H1 (cell line): ENCODE results near the gene NFIA. TPM values are rescaled to one million over a fixed set of nuclear protein-coding genes. Genes with fewer than 3 reads are reported as not detected.

Experiments used
- CTCF ChIA-PET: fragments of 300-600 bp; sonication (Branson Sonifier 250); formaldehyde crosslinking; loops from one replicate; lab custom pipeline; 2021; ENCODE audit not compliant: partially characterized antibody; lab: Charles Lee
- POLR2A ChIA-PET: fragments of 300-600 bp; sonication (Branson Sonifier 250); formaldehyde crosslinking; loops from one replicate; lab custom pipeline; 2021; ENCODE audit warnings: inconsistent platforms; ENCODE audit not compliant: partially characterized antibody; lab: Charles Lee
- DNase-seq, 2 experiments: peaks; one replicate each; pipeline versions ENCODE4 v3.0.0 to v3.0.0-alpha.2; 2010 to 2022; ENCODE audit warnings: low spot score in 2 of 2, low read depth in 1 of 2, mixed read lengths in 1 of 2
- FAIRE-seq: peaks from 2 replicates; lab custom pipeline; 2011; peaks lifted over from hg19 to GRCh38; lab: Jason Lieb, UNC
- H2AFZ ChIP-seq: 2 replicates; pipeline ENCODE4 v1.8.1; 2012; ENCODE audit warnings: low read length, inconsistent platforms
- H2AK5ac ChIP-seq: 2 replicates; pipeline ENCODE4 v1.6.1; 2013; ENCODE audit warnings: low read depth, low read length
- H2BK120ac ChIP-seq: replicated peaks from 2 replicates; pipeline ENCODE3; 2013; ENCODE audit warnings: low read depth, low read length, inconsistent platforms
- H2BK12ac ChIP-seq: 2 replicates; pipeline ENCODE4 v1.6.1; 2013; ENCODE audit warnings: low read depth, low read length
- H2BK15ac ChIP-seq: 2 replicates; pipeline ENCODE4 v1.6.1; 2013; ENCODE audit warnings: low read length
- H2BK20ac ChIP-seq: 2 replicates; pipeline ENCODE4 v1.6.1; 2013; ENCODE audit warnings: low read length
- H2BK5ac ChIP-seq: 2 replicates; pipeline ENCODE4 v1.6.1; 2013; ENCODE audit warnings: low read depth, low read length
- H3K14ac ChIP-seq: 2 replicates; pipeline ENCODE4 v1.6.1; 2013; ENCODE audit warnings: inconsistent platforms; ENCODE audit not compliant: insufficient read length
- H3K18ac ChIP-seq: 2 replicates; pipeline ENCODE4 v1.6.1; 2013; ENCODE audit warnings: low read length; ENCODE audit errors: extremely low read depth
- H3K23ac ChIP-seq: 2 replicates; pipeline ENCODE4 v1.6.1; 2013; ENCODE audit warnings: inconsistent platforms; ENCODE audit not compliant: insufficient read length
- H3K23me2 ChIP-seq: 2 replicates; pipeline ENCODE4 v1.6.1; 2013; ENCODE audit warnings: low read depth, low read length
- H3K27ac ChIP-seq: 2 replicates; pipeline ENCODE4 v1.6.1; 2011; ENCODE audit warnings: low read depth, low read length, inconsistent platforms
- H3K27me3 ChIP-seq, 4 experiments: replicated peaks in 1 of 4; 1 replicate in 1 of 4; 2 replicates in 3 of 4; pipeline versions ENCODE4 v1.6.1 to v1.8.1; 2011 to 2013; ENCODE audit warnings: low read length in 3 of 4, mild to moderate bottlenecking in 3 of 4, inconsistent platforms in 2 of 4, mixed read lengths in 2 of 4, moderate library complexity in 1 of 4; ENCODE audit not compliant: control insufficient read depth in 3 of 4, insufficient read depth in 3 of 4; ENCODE audit errors: extremely low read depth in 1 of 4
- H3K36me3 ChIP-seq, 4 experiments: 2 replicates each; pipeline versions ENCODE4 v1.6.1 to v1.8.1; 2011 to 2013; ENCODE audit warnings: mild to moderate bottlenecking in 4 of 4, low read length in 3 of 4, moderate library complexity in 2 of 4, control low read depth in 1 of 4, inconsistent platforms in 1 of 4; ENCODE audit not compliant: insufficient read depth in 4 of 4, control insufficient read depth in 2 of 4
- H3K4ac ChIP-seq: replicated peaks from 2 replicates; pipeline ENCODE3; 2013; ENCODE audit warnings: low read length, low read depth, mixed read lengths, inconsistent platforms; ENCODE audit not compliant: insufficient read length
- H3K4me1 ChIP-seq, 4 experiments: replicated peaks in 1 of 4; 1 replicate in 1 of 4; 2 replicates in 3 of 4; pipeline versions ENCODE4 v1.6.1 to v1.8.1; 2011 to 2013; ENCODE audit warnings: low read length in 3 of 4, inconsistent platforms in 2 of 4, mixed read lengths in 1 of 4; ENCODE audit not compliant: insufficient read depth in 4 of 4, control insufficient read depth in 3 of 4
- H3K4me2 ChIP-seq, 2 experiments: 2 replicates each; pipeline versions ENCODE4 v1.6.1 to v1.8.1; 2011 to 2013; ENCODE audit warnings: low read depth in 2 of 2, low read length in 2 of 2, control low read depth in 1 of 2, inconsistent platforms in 1 of 2, mild to moderate bottlenecking in 1 of 2; ENCODE audit not compliant: insufficient read depth in 1 of 2
- H3K4me3 ChIP-seq, 4 experiments: fragments of 200-600, 300-600 bp in 1 of 4; sonication (generic), shearing (Covaris generic), sonication (Bioruptor Twin) in 1 of 4; 2 replicates each; pipeline versions ENCODE4 v1.5.1 to v1.8.1; 2011 to 2016; ENCODE audit warnings: low read length in 4 of 4, low read depth in 3 of 4, control low read depth in 2 of 4, inconsistent platforms in 2 of 4, mild to moderate bottlenecking in 2 of 4, mixed read lengths in 1 of 4, moderate library complexity in 1 of 4; ENCODE audit not compliant: insufficient read depth in 2 of 4; ENCODE audit errors: extremely low read depth in 1 of 4
- H3K56ac ChIP-seq: replicated peaks from 2 replicates; pipeline ENCODE3; 2013; ENCODE audit warnings: low read depth, mild to moderate bottlenecking, mixed read lengths, low read length, inconsistent platforms; ENCODE audit not compliant: insufficient read length
- H3K79me1 ChIP-seq: 2 replicates; pipeline ENCODE4 v1.6.1; 2013; ENCODE audit warnings: low read depth, low read length, control low read depth
- H3K79me2 ChIP-seq, 2 experiments: 2 replicates each; pipeline versions ENCODE4 v1.6.1 to v1.8.1; 2012 to 2013; ENCODE audit warnings: low read length in 2 of 2, mild to moderate bottlenecking in 2 of 2, inconsistent platforms in 1 of 2; ENCODE audit not compliant: insufficient read depth in 2 of 2, control insufficient read depth in 1 of 2
- H3K9ac ChIP-seq, 4 experiments: replicated peaks in 1 of 4; 1 replicate in 1 of 4; 2 replicates in 3 of 4; pipeline versions ENCODE4 v1.6.1 to v1.8.1; 2011 to 2013; ENCODE audit warnings: low read depth in 3 of 4, low read length in 3 of 4, control low read depth in 2 of 4, mild to moderate bottlenecking in 2 of 4, moderate library complexity in 2 of 4, inconsistent platforms in 1 of 4; ENCODE audit errors: extremely low read depth in 1 of 4
- H3K9me3 ChIP-seq, 2 experiments: 2 replicates each; pipeline versions ENCODE4 v1.6.1 to v1.8.1; 2012 to 2013; ENCODE audit warnings: mild to moderate bottlenecking in 2 of 2, moderate library complexity in 2 of 2, control low read depth in 1 of 2, inconsistent platforms in 1 of 2, low read depth in 1 of 2, low read length in 1 of 2, mixed read lengths in 1 of 2; ENCODE audit not compliant: insufficient read depth in 2 of 2
- H4K20me1 ChIP-seq, 2 experiments: replicated peaks in 1 of 2; 2 replicates each; pipeline versions ENCODE3 to v1.8.1; 2011 to 2013; ENCODE audit warnings: inconsistent platforms in 2 of 2, low read length in 2 of 2, mild to moderate bottlenecking in 1 of 2; ENCODE audit not compliant: insufficient read depth in 2 of 2, control insufficient read depth in 1 of 2
- H4K5ac ChIP-seq: 2 replicates; pipeline ENCODE4 v1.6.1; 2013; ENCODE audit warnings: low read length, low read depth, mixed read lengths, inconsistent platforms; ENCODE audit not compliant: insufficient read length
- H4K8ac ChIP-seq: 2 replicates; pipeline ENCODE4 v1.8.0; 2013; ENCODE audit warnings: mild to moderate bottlenecking, moderate library complexity, low read length, inconsistent platforms; ENCODE audit not compliant: insufficient read depth; ENCODE audit errors: extremely low read depth
- H4K91ac ChIP-seq: replicated peaks from 2 replicates; pipeline ENCODE3; 2013; ENCODE audit warnings: low read length, mixed read lengths, inconsistent platforms; ENCODE audit not compliant: insufficient read length
- BACH1 ChIP-seq: IDR thresholded peaks from 2 replicates; pipeline ENCODE4 v1.6.1; 2012; ENCODE audit warnings: low read length, improper control_type of control experiment
- CBX5 ChIP-seq: fragments of 300-800, 300-1000 bp; sonication (generic); IDR thresholded peaks from 2 replicates; pipeline ENCODE4 v1.7.1; 2016; ENCODE audit warnings: antibody characterized with exemption, low read length, low read depth
- CTBP2 ChIP-seq: IDR thresholded peaks from 2 replicates; pipeline ENCODE4 v1.7.0; 2011; ENCODE audit warnings: borderline replicate concordance, mild to moderate bottlenecking, moderate library complexity, mixed read lengths, low read length; ENCODE audit not compliant: insufficient read depth, insufficient read length
- GABPA ChIP-seq: IDR thresholded peaks from 2 replicates; pipeline ENCODE4 v1.6.1; 2011; ENCODE audit warnings: mild to moderate bottlenecking, low read length, moderate library complexity, borderline replicate concordance; ENCODE audit not compliant: insufficient read depth
- HDAC2 ChIP-seq, 2 experiments: fragments of 300-600 bp in 1 of 2; sonication (generic) in 1 of 2; IDR thresholded peaks; 2 replicates each; pipeline ENCODE4 v1.6.1; 2011 to 2012; ENCODE audit warnings: low read depth in 2 of 2, low read length in 2 of 2, mild to moderate bottlenecking in 2 of 2, moderate library complexity in 2 of 2, borderline replicate concordance in 1 of 2, inconsistent platforms in 1 of 2
- JUND ChIP-seq: IDR thresholded peaks from 2 replicates; pipeline ENCODE4 v1.6.1; 2011; ENCODE audit warnings: mild to moderate bottlenecking, improper control_type of control experiment, low read length
- RFX5 ChIP-seq: IDR thresholded peaks from 2 replicates; pipeline ENCODE4 v1.6.1; 2011; ENCODE audit warnings: low read depth, low read length, improper control_type of control experiment, borderline replicate concordance
- SP2 ChIP-seq: IDR thresholded peaks from 2 replicates; pipeline ENCODE4 v1.6.1; 2012; ENCODE audit warnings: mild to moderate bottlenecking, low read length, inconsistent platforms
- SP4 ChIP-seq: IDR thresholded peaks from 2 replicates; pipeline ENCODE4 v1.6.1; 2012; ENCODE audit warnings: low read length, inconsistent platforms
- TAF7 ChIP-seq: optimal IDR thresholded peaks from 2 replicates; pipeline ENCODE3; 2011; ENCODE audit warnings: low read depth, mild to moderate bottlenecking, inconsistent platforms, low read length, moderate library complexity, borderline replicate concordance
- TBP ChIP-seq: IDR thresholded peaks from 2 replicates; pipeline ENCODE4 v1.6.1; 2011; ENCODE audit warnings: low read depth, low read length, improper control_type of control experiment
- WGBS, 2 experiments: shearing (Covaris generic) in 1 of 2; methylation state at CpG; one replicate each; pipeline versions ENCODE4 v1.1.6 to v1.1.7; 2013 to 2015; ENCODE audit warnings: low lambda C conversion rate in 2 of 2, mixed read lengths in 2 of 2, inconsistent platforms in 1 of 2, low coverage in 1 of 2, missing lambda C conversion rate in 1 of 2; ENCODE audit not compliant: insufficient replicate concordance in 2 of 2, insufficient coverage in 1 of 2, insufficient read length in 1 of 2; ENCODE audit errors: extremely low coverage in 1 of 2, missing lambda C conversion rate in 1 of 2; 5-methylcytosine and 5-hydroxymethylcytosine counted together
- polyA plus RNA-seq, 7 experiments: library from polyadenylated mRNA; depleted of rRNA in 3 of 7; stranded (reverse) in 5 of 7; unstranded in 2 of 7; fragments of >200 nt in 5 of 7; fragments of 200-250 nt in 2 of 7; gene quantifications; 1 replicate in 5 of 7; 2 replicates in 1 of 7; 4 replicates in 1 of 7; pipeline versions ENCODE4 v1.2.1 to v1.2.3, GENCODE V29; 2011 to 2013; ENCODE audit warnings: missing spikeins in 2 of 7, mixed read lengths in 2 of 7
- total RNA-seq: library from RNA; stranded (reverse); fragmentation: NEBNext Ultra II Directional; extraction: Animal tissue kit (Norgen Biotek cat#: 25700); gene quantifications from 2 replicates; pipeline ENCODE4 v1.2.1, GENCODE V29; 2021

NFIA gene
- total and polyA plus RNA-seq, 2 of the 8 experiments (the other 6 are each of a cell fraction or from before 2014, with no cell fraction given) = 1.8 to 2.3 TPM

GRCh38 chr1:61264825-61265242, 182.5 kb downstream of the NFIA start:
- Histone ChIP-seq H4K5ac (no peak overlapping the region), H2BK15ac (no peak overlapping the region), H3K4me3 (no peak overlapping the region), H2BK20ac (no peak overlapping the region), H3K9ac (no peak overlapping the region), H2AFZ (no peak overlapping the region), H3K4ac (no peak overlapping the region), H4K20me1 (no peaks in the 10 kb centered on the region), H2BK12ac (no peak overlapping the region), H4K8ac (no peak overlapping the region), H3K79me2 (no peaks in the 10 kb centered on the region), H3K9me3 (no peaks in the 10 kb centered on the region), H3K36me3 (no peaks in the 10 kb centered on the region), H3K23me2 (no peaks in the 10 kb centered on the region), H2AK5ac (no peak overlapping the region), H4K91ac (no peak overlapping the region), H3K27ac (no peak overlapping the region), H2BK120ac (no peak overlapping the region), H3K23ac (no peak overlapping the region), H3K56ac (no peak overlapping the region), H3K27me3 (no peaks in the 10 kb centered on the region), H3K4me1 (peaks cover 0 to 4% (median 2%) of the 10 kb centered on the region in 4 experiments; a peak in 3 of 7 replicates), H3K4me2 (no peak overlapping the region), H3K18ac (no peak overlapping the region), H3K79me1 (no peaks in the 10 kb centered on the region), H3K14ac (no peak overlapping the region), H2BK5ac (no peak overlapping the region)
- CTCF ChIA-PET = interaction anchor here (1.1 to 2.0 kb wide), 2 partner anchors 18 to 30 kb away, joined by 3 to 6 read pairs; no protein-coding TSS in a partner anchor
- TF ChIP-seq SP2 = no peak
- TF ChIP-seq CTBP2 = no peak
- no peak for TF ChIP-seq TAF7
- no peak for TF ChIP-seq TBP
- no peak for TF ChIP-seq GABPA
- no peak for TF ChIP-seq HDAC2 (IDR thresholded peaks at IDR 0.05; ENCODE audit: borderline replicate concordance in 1 of 2, low read depth in 2 of 2, low read length in 2 of 2)
- TF ChIP-seq JUND = no peak
- TF ChIP-seq RFX5 = no peak
- TF ChIP-seq BACH1 = no peak
- no peak for TF ChIP-seq SP4
- TF ChIP-seq CBX5 = no peak
- DNase-seq (no peak), FAIRE-seq (no peak)
- POLR2A ChIA-PET = no interaction called here
- 85% methylated on average over 4 of the region's 4 CpGs; no CpG with 5 or more reads in 1 of the 2 experiments for WGBS, 2 experiments
